Dendritic cell treated with granulocyte-macrophage colony-stimulating factor and Interleukin-4, amounts not matched to agents 40 ng/mL and 50 ng/mL, for 4 days (primary cell): ENCODE measurements around the gene DAGLB.
A peak's percentile ranks its signal among the peaks of the same experiment; 100 is the strongest.

Experiments
- H3K27ac Mint-ChIP-seq: one replicate; pipeline ENCODE4 v1.8.0; 2022; ENCODE audit warnings: mild to moderate bottlenecking, mixed read lengths
- H3K27me3 Mint-ChIP-seq: one replicate; pipeline ENCODE4 v1.8.0; 2022; ENCODE audit warnings: mild to moderate bottlenecking, mixed read lengths
- H3K36me3 Mint-ChIP-seq: one replicate; pipeline ENCODE4 v1.8.0; 2022; ENCODE audit warnings: low read depth, mixed read lengths
- H3K4me1 Mint-ChIP-seq: one replicate; pipeline ENCODE4 v1.8.0; 2022; ENCODE audit warnings: low read depth, mixed read lengths
- H3K4me3 Mint-ChIP-seq: one replicate; pipeline ENCODE4 v1.8.0; 2022; ENCODE audit warnings: mild to moderate bottlenecking, moderate library complexity, mixed read lengths
- H3K9me3 Mint-ChIP-seq: one replicate; pipeline ENCODE4 v1.8.0; 2022; ENCODE audit warnings: mixed read lengths
- intact Hi-C: fragments of 100-400 bp; cut with micrococcal nuclease; formaldehyde crosslinking; loops from one replicate; pipeline ENCODE4 v1.15.0; 2022

DAGLB gene

GRCh38 chr7:6432781-6433180 lies 15.0 kb downstream of the DAGLB start:
- peaks cover 66% of the 10 kb centered on the region for H3K4me1 Mint-ChIP-seq
- peak overlapping the region; percentile 95 for H3K27ac Mint-ChIP-seq
- intact Hi-C loops = loop anchor here (1.0 kb wide), 1 partner anchor 8 kb away; no protein-coding TSS in a partner anchor

GRCh38 chr7:6430974-6431373 lies 16.8 kb downstream of the DAGLB start:
- peaks cover 95% of the 10 kb centered on the region for H3K36me3 Mint-ChIP-seq
- intact Hi-C loops = no loop called here
- H3K9me3 Mint-ChIP-seq = no peaks in the 10 kb centered on the region
- H3K4me3 Mint-ChIP-seq = peak overlapping the region; percentile 37
- peaks cover 57% of the 10 kb centered on the region for H3K4me1 Mint-ChIP-seq
- H3K27ac Mint-ChIP-seq = peak overlapping the region; percentile 95
- no peaks in the 10 kb centered on the region for H3K27me3 Mint-ChIP-seq

More at GRCh38 chr7:6432781-6433180, 15.0 kb downstream of the DAGLB start:
- H3K27me3 Mint-ChIP-seq = no peaks in the 10 kb centered on the region
- H3K4me3 Mint-ChIP-seq = peak overlapping the region; percentile 13
- peaks cover 77% of the 10 kb centered on the region for H3K36me3 Mint-ChIP-seq
- no peaks in the 10 kb centered on the region for H3K9me3 Mint-ChIP-seq

- H3K27me3 Mint-ChIP-seq = no peaks in the 10 kb centered on the region
- H3K36me3 Mint-ChIP-seq = peaks cover 98% of the 10 kb centered on the region
- H3K9me3 Mint-ChIP-seq = no peaks in the 10 kb centered on the region
- intact Hi-C loops = no loop called here
- peaks cover 59% of the 10 kb centered on the region for H3K4me1 Mint-ChIP-seq
- H3K27ac Mint-ChIP-seq = peak overlapping the region; percentile 95
- no peak overlapping the region for H3K4me3 Mint-ChIP-seq
These were observed 17.3 kb downstream of the DAGLB start for GRCh38 chr7:6430271-6430940.

- intact Hi-C loops = no loop called here
- peaks cover 87% of the 10 kb centered on the region for H3K36me3 Mint-ChIP-seq
- no peaks in the 10 kb centered on the region for H3K27me3 Mint-ChIP-seq
- peak overlapping the region; percentile 96 for H3K27ac Mint-ChIP-seq
- peaks cover 59% of the 10 kb centered on the region for H3K4me1 Mint-ChIP-seq
- no peaks in the 10 kb centered on the region for H3K9me3 Mint-ChIP-seq
- H3K4me3 Mint-ChIP-seq = no peak overlapping the region
These were observed 21.8 kb downstream of the DAGLB start for GRCh38 chr7:6425948-6426347.

- Mint-ChIP-seq H3K9me3 (no peaks in the 10 kb centered on the region), H3K36me3 (peaks cover 87% of the 10 kb centered on the region), H3K27ac (peak overlapping the region; percentile 96), H3K4me3 (peak overlapping the region; percentile 60), H3K27me3 (no peaks in the 10 kb centered on the region), H3K4me1 (peaks cover 61% of the 10 kb centered on the region)
- intact Hi-C loops = loop anchor here (1.0 kb wide), 1 partner anchor 9 kb away; no protein-coding TSS in a partner anchor
These were observed 23.6 kb downstream of the DAGLB start for GRCh38 chr7:6423942-6424701.

- intact Hi-C loops = no loop called here
- H3K4me1 Mint-ChIP-seq = peaks cover 65% of the 10 kb centered on the region
- peak overlapping the region; percentile 60 for H3K4me3 Mint-ChIP-seq
- H3K27me3 Mint-ChIP-seq = no peaks in the 10 kb centered on the region
- peak overlapping the region; percentile 96 for H3K27ac Mint-ChIP-seq
- peaks cover 85% of the 10 kb centered on the region for H3K36me3 Mint-ChIP-seq
- H3K9me3 Mint-ChIP-seq = no peaks in the 10 kb centered on the region
These were observed 24.7 kb downstream of the DAGLB start for GRCh38 chr7:6422926-6423632.

- intact Hi-C loops = no loop called here
- peaks cover 81% of the 10 kb centered on the region for H3K36me3 Mint-ChIP-seq
- no peaks in the 10 kb centered on the region for H3K27me3 Mint-ChIP-seq
- H3K27ac Mint-ChIP-seq = peak overlapping the region; percentile 96
- H3K4me3 Mint-ChIP-seq = peak overlapping the region; percentile 6
- no peaks in the 10 kb centered on the region for H3K9me3 Mint-ChIP-seq
- peaks cover 65% of the 10 kb centered on the region for H3K4me1 Mint-ChIP-seq
These were observed 25.7 kb downstream of the DAGLB start for GRCh38 chr7:6422095-6422494.

GRCh38 chr7:6420680-6421079 lies 27.1 kb downstream of the DAGLB start:
- Mint-ChIP-seq H3K27ac (peak overlapping the region; percentile 60), H3K4me3 (no peak overlapping the region)
- intact Hi-C loops = no loop called here

GRCh38 chr7:6419310-6419773 lies 28.4 kb downstream of the DAGLB start:
- no peaks in the 10 kb centered on the region for H3K9me3 Mint-ChIP-seq
- intact Hi-C loops = no loop called here
- H3K4me1 Mint-ChIP-seq = peaks cover 49% of the 10 kb centered on the region
- peak overlapping the region; percentile 60 for H3K27ac Mint-ChIP-seq
- H3K36me3 Mint-ChIP-seq = peaks cover 81% of the 10 kb centered on the region
- no peaks in the 10 kb centered on the region for H3K27me3 Mint-ChIP-seq
- no peak overlapping the region for H3K4me3 Mint-ChIP-seq

More at GRCh38 chr7:6420680-6421079, 27.1 kb downstream of the DAGLB start:
- peaks cover 81% of the 10 kb centered on the region for H3K36me3 Mint-ChIP-seq
- peaks cover 62% of the 10 kb centered on the region for H3K4me1 Mint-ChIP-seq
- H3K9me3 Mint-ChIP-seq = no peaks in the 10 kb centered on the region
- H3K27me3 Mint-ChIP-seq = no peaks in the 10 kb centered on the region

GRCh38 chr7:6417408-6417807 lies 30.3 kb downstream of the DAGLB start:
- no peaks in the 10 kb centered on the region for H3K9me3 Mint-ChIP-seq
- peak overlapping the region; percentile 52 for H3K27ac Mint-ChIP-seq
- peaks cover 34% of the 10 kb centered on the region for H3K4me1 Mint-ChIP-seq
- peaks cover 92% of the 10 kb centered on the region for H3K36me3 Mint-ChIP-seq
- intact Hi-C loops = no loop called here
- no peaks in the 10 kb centered on the region for H3K27me3 Mint-ChIP-seq
- H3K4me3 Mint-ChIP-seq = no peak overlapping the region

GRCh38 chr7:6416516-6417145 lies 31.1 kb downstream of the DAGLB start:
- Mint-ChIP-seq H3K4me3 (no peak overlapping the region), H3K36me3 (peaks cover 92% of the 10 kb centered on the region), H3K4me1 (peaks cover 27% of the 10 kb centered on the region), H3K9me3 (no peaks in the 10 kb centered on the region), H3K27me3 (no peaks in the 10 kb centered on the region), H3K27ac (peak overlapping the region; percentile 52)
- intact Hi-C loops = no loop called here

GRCh38 chr7:6413637-6414036 lies 34.1 kb downstream of the DAGLB start:
- peaks cover 13% of the 10 kb centered on the region for H3K4me1 Mint-ChIP-seq

GRCh38 chr7:6409944-6410693 lies 37.6 kb downstream of the DAGLB start:
- intact Hi-C loops = no loop called here
- H3K36me3 Mint-ChIP-seq = peaks cover 98% of the 10 kb centered on the region
- no peaks in the 10 kb centered on the region for H3K9me3 Mint-ChIP-seq
- no peak overlapping the region for H3K4me3 Mint-ChIP-seq
- peaks cover 19% of the 10 kb centered on the region for H3K4me1 Mint-ChIP-seq
- H3K27ac Mint-ChIP-seq = peak overlapping the region; percentile 20
- H3K27me3 Mint-ChIP-seq = no peaks in the 10 kb centered on the region

More at GRCh38 chr7:6413637-6414036, 34.1 kb downstream of the DAGLB start:
- H3K36me3 Mint-ChIP-seq = peaks cover 94% of the 10 kb centered on the region
- intact Hi-C loops = no loop called here
- H3K9me3 Mint-ChIP-seq = no peaks in the 10 kb centered on the region
- H3K27me3 Mint-ChIP-seq = no peaks in the 10 kb centered on the region
- peak overlapping the region; percentile 55 for H3K27ac Mint-ChIP-seq
- H3K4me3 Mint-ChIP-seq = no peak overlapping the region
